ENCODE data around the gene A4GALT. TPM values are rescaled to one million over a fixed set of nuclear protein-coding genes. Genes with fewer than 3 reads are reported as not detected.

A4GALT gene
- total RNA-seq, 1 donor from 2014 or later = 23.8 TPM

GRCh38 chr22:42700355-42700754 lies 20.3 kb downstream of the A4GALT start:
- Mint-ChIP-seq H3K36me3 (ENCODE audit: low read depth) (no peaks in the 10 kb centered on the region), H3K27me3 (ENCODE audit: low read depth) (no peaks in the 10 kb centered on the region), H3K4me1 (ENCODE audit: low read depth) (peaks cover 32% of the 10 kb centered on the region), H3K9me3 (ENCODE audit: low read depth) (no peaks in the 10 kb centered on the region), H3K27ac (ENCODE audit: unreplicated experiment) (no peak overlapping the region), H3K4me3 (ENCODE audit: unreplicated experiment) (no peak overlapping the region)
- TF ChIP-seq CTCF (IDR thresholded peaks at IDR 0.05) = no peak
- DNase-seq (ENCODE audit: low spot score) = no peak

GRCh38 chr22:42699976-42700352 lies 20.7 kb downstream of the A4GALT start:
- no peak overlapping the region for H3K27ac Mint-ChIP-seq (ENCODE audit: unreplicated experiment)
- no peaks in the 10 kb centered on the region for H3K27me3 Mint-ChIP-seq (ENCODE audit: low read depth)

GRCh38 chr22:42699281-42699975 lies 21.2 kb downstream of the A4GALT start:
- H3K9me3 Mint-ChIP-seq (ENCODE audit: low read depth) = no peaks in the 10 kb centered on the region
- H3K27me3 Mint-ChIP-seq (ENCODE audit: low read depth) = no peaks in the 10 kb centered on the region
- peak overlapping the region; percentile 45 for H3K27ac Mint-ChIP-seq (ENCODE audit: unreplicated experiment)
- H3K4me3 Mint-ChIP-seq (ENCODE audit: unreplicated experiment) = no peak overlapping the region
- H3K4me1 Mint-ChIP-seq (ENCODE audit: low read depth) = peaks cover 32% of the 10 kb centered on the region
- no peak for TF ChIP-seq CTCF (IDR thresholded peaks at IDR 0.05)
- no peak for DNase-seq (ENCODE audit: low spot score)
- no peaks in the 10 kb centered on the region for H3K36me3 Mint-ChIP-seq (ENCODE audit: low read depth)

More at GRCh38 chr22:42699976-42700352, 20.7 kb downstream of the A4GALT start:
- TF ChIP-seq CTCF (IDR thresholded peaks at IDR 0.05) = no peak
- H3K9me3 Mint-ChIP-seq (ENCODE audit: low read depth) = no peaks in the 10 kb centered on the region
- no peak for DNase-seq (ENCODE audit: low spot score)
- no peak overlapping the region for H3K4me3 Mint-ChIP-seq (ENCODE audit: unreplicated experiment)
- H3K36me3 Mint-ChIP-seq (ENCODE audit: low read depth) = no peaks in the 10 kb centered on the region
- H3K4me1 Mint-ChIP-seq (ENCODE audit: low read depth) = peaks cover 32% of the 10 kb centered on the region

- H3K9me3 Mint-ChIP-seq (ENCODE audit: low read depth) = no peaks in the 10 kb centered on the region
- peaks cover 32% of the 10 kb centered on the region for H3K4me1 Mint-ChIP-seq (ENCODE audit: low read depth)
- H3K27ac Mint-ChIP-seq (ENCODE audit: unreplicated experiment) = peak overlapping the region; percentile 88
- no peak overlapping the region for H3K4me3 Mint-ChIP-seq (ENCODE audit: unreplicated experiment)
- no peaks in the 10 kb centered on the region for H3K27me3 Mint-ChIP-seq (ENCODE audit: low read depth)
- no peaks in the 10 kb centered on the region for H3K36me3 Mint-ChIP-seq (ENCODE audit: low read depth)
- no peak for DNase-seq (ENCODE audit: low spot score)
- TF ChIP-seq CTCF (IDR thresholded peaks at IDR 0.05) = no peak
Observed at GRCh38 chr22:42697542-42698013, 23.1 kb downstream of the A4GALT start.

GRCh38 chr22:42696331-42696967 lies 24.2 kb downstream of the A4GALT start:
- Mint-ChIP-seq H3K4me3 (ENCODE audit: unreplicated experiment) (no peak overlapping the region), H3K36me3 (ENCODE audit: low read depth) (peaks cover 2% of the 10 kb centered on the region), H3K9me3 (ENCODE audit: low read depth) (no peaks in the 10 kb centered on the region), H3K27ac (ENCODE audit: unreplicated experiment) (peak overlapping the region; percentile 52), H3K4me1 (ENCODE audit: low read depth) (peaks cover 32% of the 10 kb centered on the region), H3K27me3 (ENCODE audit: low read depth) (no peaks in the 10 kb centered on the region)
- TF ChIP-seq CTCF (IDR thresholded peaks at IDR 0.05) = no peak
- DNase-seq (ENCODE audit: low spot score) = no peak
